H1 (cell line): ENCODE data around the gene RPL7L1. TPM values are rescaled to one million over a fixed set of nuclear protein-coding genes. Genes with fewer than 3 reads are reported as not detected.

Experiments used
- CTCF ChIA-PET: fragments of 300-600 bp; sonication (Branson Sonifier 250); formaldehyde crosslinking; loops from one replicate; lab custom pipeline; 2021; ENCODE audit not compliant: partially characterized antibody; lab: Charles Lee
- POLR2A ChIA-PET: fragments of 300-600 bp; sonication (Branson Sonifier 250); formaldehyde crosslinking; loops from one replicate; lab custom pipeline; 2021; ENCODE audit warnings: inconsistent platforms; ENCODE audit not compliant: partially characterized antibody; lab: Charles Lee
- DNase-seq, 2 experiments: peaks; one replicate each; pipeline versions ENCODE4 v3.0.0 to v3.0.0-alpha.2; 2010 to 2022; ENCODE audit warnings: low spot score in 2 of 2, low read depth in 1 of 2, mixed read lengths in 1 of 2
- FAIRE-seq: peaks from 2 replicates; lab custom pipeline; 2011; peaks lifted over from hg19 to GRCh38; lab: Jason Lieb, UNC
- H2AFZ ChIP-seq: 2 replicates; pipeline ENCODE4 v1.8.1; 2012; ENCODE audit warnings: low read length, inconsistent platforms
- H2AK5ac ChIP-seq: 2 replicates; pipeline ENCODE4 v1.6.1; 2013; ENCODE audit warnings: low read depth, low read length
- H2BK120ac ChIP-seq: replicated peaks from 2 replicates; pipeline ENCODE3; 2013; ENCODE audit warnings: low read depth, low read length, inconsistent platforms
- H2BK12ac ChIP-seq: 2 replicates; pipeline ENCODE4 v1.6.1; 2013; ENCODE audit warnings: low read depth, low read length
- H2BK15ac ChIP-seq: 2 replicates; pipeline ENCODE4 v1.6.1; 2013; ENCODE audit warnings: low read length
- H2BK20ac ChIP-seq: 2 replicates; pipeline ENCODE4 v1.6.1; 2013; ENCODE audit warnings: low read length
- H2BK5ac ChIP-seq: 2 replicates; pipeline ENCODE4 v1.6.1; 2013; ENCODE audit warnings: low read depth, low read length
- H3K14ac ChIP-seq: 2 replicates; pipeline ENCODE4 v1.6.1; 2013; ENCODE audit warnings: inconsistent platforms; ENCODE audit not compliant: insufficient read length
- H3K18ac ChIP-seq: 2 replicates; pipeline ENCODE4 v1.6.1; 2013; ENCODE audit warnings: low read length; ENCODE audit errors: extremely low read depth
- H3K23ac ChIP-seq: 2 replicates; pipeline ENCODE4 v1.6.1; 2013; ENCODE audit warnings: inconsistent platforms; ENCODE audit not compliant: insufficient read length
- H3K23me2 ChIP-seq: 2 replicates; pipeline ENCODE4 v1.6.1; 2013; ENCODE audit warnings: low read depth, low read length
- H3K27ac ChIP-seq: 2 replicates; pipeline ENCODE4 v1.6.1; 2011; ENCODE audit warnings: low read depth, low read length, inconsistent platforms
- H3K27me3 ChIP-seq, 4 experiments: replicated peaks in 1 of 4; 1 replicate in 1 of 4; 2 replicates in 3 of 4; pipeline versions ENCODE4 v1.6.1 to v1.8.1; 2011 to 2013; ENCODE audit warnings: low read length in 3 of 4, mild to moderate bottlenecking in 3 of 4, inconsistent platforms in 2 of 4, mixed read lengths in 2 of 4, moderate library complexity in 1 of 4; ENCODE audit not compliant: control insufficient read depth in 3 of 4, insufficient read depth in 3 of 4; ENCODE audit errors: extremely low read depth in 1 of 4
- H3K36me3 ChIP-seq, 4 experiments: 2 replicates each; pipeline versions ENCODE4 v1.6.1 to v1.8.1; 2011 to 2013; ENCODE audit warnings: mild to moderate bottlenecking in 4 of 4, low read length in 3 of 4, moderate library complexity in 2 of 4, control low read depth in 1 of 4, inconsistent platforms in 1 of 4; ENCODE audit not compliant: insufficient read depth in 4 of 4, control insufficient read depth in 2 of 4
- H3K4ac ChIP-seq: replicated peaks from 2 replicates; pipeline ENCODE3; 2013; ENCODE audit warnings: low read length, low read depth, mixed read lengths, inconsistent platforms; ENCODE audit not compliant: insufficient read length
- H3K4me1 ChIP-seq, 4 experiments: replicated peaks in 1 of 4; 1 replicate in 1 of 4; 2 replicates in 3 of 4; pipeline versions ENCODE4 v1.6.1 to v1.8.1; 2011 to 2013; ENCODE audit warnings: low read length in 3 of 4, inconsistent platforms in 2 of 4, mixed read lengths in 1 of 4; ENCODE audit not compliant: insufficient read depth in 4 of 4, control insufficient read depth in 3 of 4
- H3K4me2 ChIP-seq, 2 experiments: 2 replicates each; pipeline versions ENCODE4 v1.6.1 to v1.8.1; 2011 to 2013; ENCODE audit warnings: low read depth in 2 of 2, low read length in 2 of 2, control low read depth in 1 of 2, inconsistent platforms in 1 of 2, mild to moderate bottlenecking in 1 of 2; ENCODE audit not compliant: insufficient read depth in 1 of 2
- H3K4me3 ChIP-seq, 4 experiments: fragments of 200-600, 300-600 bp in 1 of 4; sonication (generic), shearing (Covaris generic), sonication (Bioruptor Twin) in 1 of 4; 2 replicates each; pipeline versions ENCODE4 v1.5.1 to v1.8.1; 2011 to 2016; ENCODE audit warnings: low read length in 4 of 4, low read depth in 3 of 4, control low read depth in 2 of 4, inconsistent platforms in 2 of 4, mild to moderate bottlenecking in 2 of 4, mixed read lengths in 1 of 4, moderate library complexity in 1 of 4; ENCODE audit not compliant: insufficient read depth in 2 of 4; ENCODE audit errors: extremely low read depth in 1 of 4
- H3K56ac ChIP-seq: replicated peaks from 2 replicates; pipeline ENCODE3; 2013; ENCODE audit warnings: low read depth, mild to moderate bottlenecking, mixed read lengths, low read length, inconsistent platforms; ENCODE audit not compliant: insufficient read length
- H3K79me1 ChIP-seq: 2 replicates; pipeline ENCODE4 v1.6.1; 2013; ENCODE audit warnings: low read depth, low read length, control low read depth
- H3K79me2 ChIP-seq, 2 experiments: 2 replicates each; pipeline versions ENCODE4 v1.6.1 to v1.8.1; 2012 to 2013; ENCODE audit warnings: low read length in 2 of 2, mild to moderate bottlenecking in 2 of 2, inconsistent platforms in 1 of 2; ENCODE audit not compliant: insufficient read depth in 2 of 2, control insufficient read depth in 1 of 2
- H3K9ac ChIP-seq, 4 experiments: replicated peaks in 1 of 4; 1 replicate in 1 of 4; 2 replicates in 3 of 4; pipeline versions ENCODE4 v1.6.1 to v1.8.1; 2011 to 2013; ENCODE audit warnings: low read depth in 3 of 4, low read length in 3 of 4, control low read depth in 2 of 4, mild to moderate bottlenecking in 2 of 4, moderate library complexity in 2 of 4, inconsistent platforms in 1 of 4; ENCODE audit errors: extremely low read depth in 1 of 4
- H3K9me3 ChIP-seq, 2 experiments: 2 replicates each; pipeline versions ENCODE4 v1.6.1 to v1.8.1; 2012 to 2013; ENCODE audit warnings: mild to moderate bottlenecking in 2 of 2, moderate library complexity in 2 of 2, control low read depth in 1 of 2, inconsistent platforms in 1 of 2, low read depth in 1 of 2, low read length in 1 of 2, mixed read lengths in 1 of 2; ENCODE audit not compliant: insufficient read depth in 2 of 2
- H4K20me1 ChIP-seq, 2 experiments: replicated peaks in 1 of 2; 2 replicates each; pipeline versions ENCODE3 to v1.8.1; 2011 to 2013; ENCODE audit warnings: inconsistent platforms in 2 of 2, low read length in 2 of 2, mild to moderate bottlenecking in 1 of 2; ENCODE audit not compliant: insufficient read depth in 2 of 2, control insufficient read depth in 1 of 2
- H4K5ac ChIP-seq: 2 replicates; pipeline ENCODE4 v1.6.1; 2013; ENCODE audit warnings: low read length, low read depth, mixed read lengths, inconsistent platforms; ENCODE audit not compliant: insufficient read length
- H4K8ac ChIP-seq: 2 replicates; pipeline ENCODE4 v1.8.0; 2013; ENCODE audit warnings: mild to moderate bottlenecking, moderate library complexity, low read length, inconsistent platforms; ENCODE audit not compliant: insufficient read depth; ENCODE audit errors: extremely low read depth
- H4K91ac ChIP-seq: replicated peaks from 2 replicates; pipeline ENCODE3; 2013; ENCODE audit warnings: low read length, mixed read lengths, inconsistent platforms; ENCODE audit not compliant: insufficient read length
- CBX5 ChIP-seq: fragments of 300-800, 300-1000 bp; sonication (generic); IDR thresholded peaks from 2 replicates; pipeline ENCODE4 v1.7.1; 2016; ENCODE audit warnings: antibody characterized with exemption, low read length, low read depth
- POLR2AphosphoS5 ChIP-seq: IDR thresholded peaks from 2 replicates; pipeline ENCODE4 v1.6.1; 2011; ENCODE audit warnings: low read depth, low read length
- WGBS, 2 experiments: shearing (Covaris generic) in 1 of 2; methylation state at CpG; one replicate each; pipeline versions ENCODE4 v1.1.6 to v1.1.7; 2013 to 2015; ENCODE audit warnings: low lambda C conversion rate in 2 of 2, mixed read lengths in 2 of 2, inconsistent platforms in 1 of 2, low coverage in 1 of 2, missing lambda C conversion rate in 1 of 2; ENCODE audit not compliant: insufficient replicate concordance in 2 of 2, insufficient coverage in 1 of 2, insufficient read length in 1 of 2; ENCODE audit errors: extremely low coverage in 1 of 2, missing lambda C conversion rate in 1 of 2; 5-methylcytosine and 5-hydroxymethylcytosine counted together
- polyA plus RNA-seq, 7 experiments: library from polyadenylated mRNA; depleted of rRNA in 3 of 7; stranded (reverse) in 5 of 7; unstranded in 2 of 7; fragments of >200 nt in 5 of 7; fragments of 200-250 nt in 2 of 7; gene quantifications; 1 replicate in 5 of 7; 2 replicates in 1 of 7; 4 replicates in 1 of 7; pipeline versions ENCODE4 v1.2.1 to v1.2.3, GENCODE V29; 2011 to 2013; ENCODE audit warnings: missing spikeins in 2 of 7, mixed read lengths in 2 of 7
- total RNA-seq: library from RNA; stranded (reverse); fragmentation: NEBNext Ultra II Directional; extraction: Animal tissue kit (Norgen Biotek cat#: 25700); gene quantifications from 2 replicates; pipeline ENCODE4 v1.2.1, GENCODE V29; 2021

The RPL7L1 gene
- total and polyA plus RNA-seq, 2 of the 8 experiments (the other 6 are each of a cell fraction or from before 2014, with no cell fraction given) = 31.0 to 117 TPM

GRCh38 chr6:42889815-42890214, 10.4 kb downstream of the RPL7L1 start:
- H4K5ac ChIP-seq = peak overlapping the region; percentile 5
- no peaks in the 10 kb centered on the region for H3K79me1 ChIP-seq
- no peak overlapping the region for H3K56ac ChIP-seq
- H3K9ac ChIP-seq = peak overlapping the region; percentile 57 to 96 (median 93); a peak in 6 of 7 replicates
- H2BK20ac ChIP-seq = no peak overlapping the region
- ChIA-PET POLR2A (interaction anchor here (0.7 to 7.0 kb wide), 15 partner anchors 10 to 325 kb away, joined by 3 to 130 read pairs (median 4); partner anchors contain the start of genes RPL7L1 and TBCC), CTCF (interaction anchor here (0.9 kb wide), 1 partner anchor 786 kb away, joined by 3 read pairs; no protein-coding TSS in a partner anchor)
- H2BK5ac ChIP-seq = no peak overlapping the region
- H3K4me3 ChIP-seq = peak overlapping the region; percentile 76 to 94 (median 84)
- H3K4me2 ChIP-seq = peak overlapping the region; percentile 74 to 97
- FAIRE-seq = no peak
- no peaks in the 10 kb centered on the region for H3K9me3 ChIP-seq
- no peak overlapping the region for H3K27ac ChIP-seq
- H2AFZ ChIP-seq = no peak overlapping the region
- TF ChIP-seq POLR2AphosphoS5 (no peak; the same call in 1 of the 2 replicates), CBX5 (no peak)
- WGBS, 2 experiments = 67% methylated on average over 4 of the region's 4 CpGs; no CpG with 5 or more reads in 1 of the 2 experiments
- no peak for DNase-seq
- H3K14ac ChIP-seq = no peak overlapping the region
- H2BK12ac ChIP-seq = no peak overlapping the region
- H4K8ac ChIP-seq = no peak overlapping the region
- H3K79me2 ChIP-seq = 0 out of 4 replicates have a peak, but pooled peaks cover 1 to 4% of the 10 kb centered on the region in 2 experiments
- H3K36me3 ChIP-seq = peaks cover 7 to 25% (median 16%) of the 10 kb centered on the region in 4 experiments
- peaks cover 0 to 5% (median 4%) of the 10 kb centered on the region in 4 experiments; a peak in 5 of 7 replicates for H3K4me1 ChIP-seq
- no peak overlapping the region for H3K18ac ChIP-seq
- H2AK5ac ChIP-seq = no peak overlapping the region
- H3K27me3 ChIP-seq = no peaks in the 10 kb centered on the region
- no peak overlapping the region for H2BK15ac ChIP-seq
- no peak overlapping the region for H4K91ac ChIP-seq
- no peak overlapping the region for H2BK120ac ChIP-seq
- no peak overlapping the region for H3K4ac ChIP-seq
- no peak overlapping the region for H3K23ac ChIP-seq
- peaks cover 4% of the 10 kb centered on the region; the same call in 1 of the 2 replicates for H3K23me2 ChIP-seq
- peaks cover 0 to 2% of the 10 kb centered on the region in 2 experiments for H4K20me1 ChIP-seq
